HEK293T (cell line): ENCODE results near the gene KCNQ1OT1.

Source experiments
- CTCF ChIA-PET: fragments of 350-600 bp; formaldehyde crosslinking; extraction: SDS; loops from one replicate; lab custom pipeline; 2021; ENCODE audit warnings: antibody characterized with exemption, inconsistent platforms; lab: Yijun Ruan, JAX
- POLR2A ChIA-PET: fragments of 350-600 bp; formaldehyde crosslinking; extraction: SDS; loops from one replicate; lab custom pipeline; 2020; ENCODE audit warnings: antibody characterized with exemption, inconsistent platforms; lab: Yijun Ruan, JAX
- DNase-seq: peaks from one replicate; pipeline ENCODE4 v3.0.0; 2012; ENCODE audit warnings: mixed read lengths; ENCODE audit errors: extremely low spot score
- ARNT ChIP-seq: fragments of 450-650 bp; IDR thresholded peaks from 2 replicates; pipeline ENCODE4 v1.6.1; 2017; ENCODE audit warnings: mild to moderate bottlenecking
- BHLHE40 ChIP-seq: fragments of 450-650 bp; IDR thresholded peaks from 2 replicates; pipeline ENCODE4 v1.6.1; 2016; ENCODE audit warnings: mild to moderate bottlenecking, moderate library complexity, borderline replicate concordance
- CTBP1 ChIP-seq: fragments of 450-650 bp; IDR thresholded peaks from 2 replicates; pipeline ENCODE4 v1.6.1; 2016; ENCODE audit warnings: borderline replicate concordance
- ELF4 ChIP-seq: fragments of 450-650 bp; IDR thresholded peaks from 2 replicates; pipeline ENCODE4 v1.6.1; 2017; ENCODE audit warnings: antibody characterized with exemption
- FOXA1 ChIP-seq: fragments of 450-650 bp; IDR thresholded peaks from 2 replicates; pipeline ENCODE4 v1.6.1; 2016; ENCODE audit warnings: mild to moderate bottlenecking
- FOXK2 ChIP-seq: fragments of 450-650 bp; IDR thresholded peaks from 2 replicates; pipeline ENCODE4 v1.6.1; 2016; ENCODE audit warnings: mild to moderate bottlenecking
- FOXM1 ChIP-seq: fragments of 450-650 bp; IDR thresholded peaks from 2 replicates; pipeline ENCODE4 v1.6.1; 2017; ENCODE audit warnings: mild to moderate bottlenecking, borderline replicate concordance
- HDGF ChIP-seq: fragments of 450-650 bp; IDR thresholded peaks from 2 replicates; pipeline ENCODE4 v1.6.1; 2017; ENCODE audit warnings: antibody characterized with exemption, borderline replicate concordance
- L3MBTL2 ChIP-seq: fragments of 450-650 bp; conservative IDR thresholded peaks from 2 replicates; pipeline ENCODE4 v1.6.1; 2016; ENCODE audit warnings: mild to moderate bottlenecking
- LEF1 ChIP-seq: fragments of 450-650 bp; IDR thresholded peaks from 2 replicates; pipeline ENCODE4 v1.6.1; 2017; ENCODE audit warnings: mild to moderate bottlenecking, borderline replicate concordance
- NFRKB ChIP-seq: fragments of 450-650 bp; IDR thresholded peaks from 2 replicates; pipeline ENCODE4 v1.6.1; 2016; ENCODE audit warnings: mild to moderate bottlenecking, moderate library complexity
- SP1 ChIP-seq: fragments of 450-650 bp; IDR thresholded peaks from 2 replicates; pipeline ENCODE4 v1.6.1; 2017
- SUZ12 ChIP-seq: fragments of 450-650 bp; IDR thresholded peaks from 2 replicates; pipeline ENCODE4 v1.6.1; 2016; ENCODE audit warnings: mild to moderate bottlenecking
- TARDBP ChIP-seq: fragments of 450-650 bp; IDR thresholded peaks from 2 replicates; pipeline ENCODE4 v1.6.1; 2016
- ZNF384 ChIP-seq: fragments of 450-650 bp; IDR thresholded peaks from 2 replicates; pipeline ENCODE4 v1.6.1; 2016
- TF ChIP-seq, protein P1 (sequence below): fragments of 450-650 bp; IDR thresholded peaks from 2 replicates; pipeline ENCODE4 v1.6.1; 2016

KCNQ1OT1 gene

DNA sequence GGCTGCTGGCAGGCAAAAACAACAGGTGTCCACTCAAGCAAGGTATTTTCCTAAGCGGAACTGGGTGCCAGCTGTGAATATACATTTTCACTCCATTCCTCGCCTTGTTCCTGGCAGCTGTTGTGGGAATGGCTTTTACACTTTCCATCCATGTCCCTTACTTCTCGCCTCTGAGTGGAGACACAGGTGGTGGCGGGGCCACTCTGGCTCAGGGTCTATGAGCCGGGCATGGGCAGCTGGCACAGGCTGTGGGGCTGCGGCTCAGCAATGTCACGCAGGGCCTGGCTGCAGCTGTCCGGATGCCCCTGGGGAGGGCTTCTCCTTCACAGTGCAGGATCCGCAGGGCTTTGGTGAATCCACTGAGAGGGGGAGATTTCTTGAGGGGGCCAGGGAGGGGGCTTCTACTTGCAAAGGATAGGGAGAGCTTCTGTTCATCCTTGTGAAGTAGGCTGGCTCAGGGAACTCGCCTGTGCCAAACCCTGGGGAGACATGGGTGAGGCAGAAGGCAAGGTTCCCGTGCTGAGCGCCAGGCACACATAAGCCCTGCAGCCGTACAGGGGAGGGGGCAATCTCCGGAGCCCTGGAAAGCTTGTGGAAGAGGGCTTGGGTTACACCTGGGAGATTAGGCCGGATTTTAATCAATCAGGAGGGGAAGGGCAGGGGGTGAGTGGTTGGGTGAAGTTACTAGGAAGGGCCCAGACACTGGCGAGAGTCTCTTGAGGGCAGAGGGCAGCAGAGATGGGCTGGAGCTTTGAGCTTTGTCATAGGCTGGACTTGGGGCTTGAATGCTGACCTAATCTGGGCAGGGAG, 45.7 kb downstream of the KCNQ1OT1 start:
- TF ChIP-seq SUZ12 (no peak), FOXA1 (no peak), ZNF384 (no peak), ELF4 (no peak), FOXK2 (no peak), NFRKB (no peak), CTBP1 (no peak), HDGF (no peak), LEF1 (no peak), ARNT (no peak), L3MBTL2 (no peak), SP1 (no peak), BHLHE40 (no peak)
- TF ChIP-seq, protein P1, sequence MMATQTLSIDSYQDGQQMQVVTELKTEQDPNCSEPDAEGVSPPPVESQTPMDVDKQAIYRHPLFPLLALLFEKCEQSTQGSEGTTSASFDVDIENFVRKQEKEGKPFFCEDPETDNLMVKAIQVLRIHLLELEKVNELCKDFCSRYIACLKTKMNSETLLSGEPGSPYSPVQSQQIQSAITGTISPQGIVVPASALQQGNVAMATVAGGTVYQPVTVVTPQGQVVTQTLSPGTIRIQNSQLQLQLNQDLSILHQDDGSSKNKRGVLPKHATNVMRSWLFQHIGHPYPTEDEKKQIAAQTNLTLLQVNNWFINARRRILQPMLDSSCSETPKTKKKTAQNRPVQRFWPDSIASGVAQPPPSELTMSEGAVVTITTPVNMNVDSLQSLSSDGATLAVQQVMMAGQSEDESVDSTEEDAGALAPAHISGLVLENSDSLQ, result no peak
- POLR2A ChIA-PET, result no interaction called here
- CTCF ChIA-PET, result interaction anchor here (0.6 kb wide), 1 partner anchor 146 kb away, joined by 5 read pairs; no protein-coding TSS in a partner anchor
- DNase-seq, result peak; percentile 6

DNA sequence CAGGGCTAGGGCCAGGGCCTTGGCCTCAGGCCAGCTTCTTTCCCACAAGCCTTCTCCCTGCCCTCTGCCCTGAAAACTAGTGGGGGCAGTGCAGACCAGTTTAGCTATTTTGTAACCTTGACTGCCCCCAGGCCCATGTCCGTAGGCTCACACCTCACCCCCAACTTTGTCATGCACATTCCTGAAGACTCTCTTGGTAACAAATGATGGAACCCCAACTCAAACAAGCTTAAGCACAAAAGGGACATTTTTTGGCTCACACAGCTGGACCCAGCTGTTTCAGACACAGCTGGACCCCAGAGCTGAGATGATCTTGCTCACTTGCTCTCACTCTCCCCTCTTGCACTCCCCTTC, 46.6 kb downstream of the KCNQ1OT1 start:
- no peak for TF ChIP-seq ARNT
- no peak for TF ChIP-seq ELF4
- TF ChIP-seq FOXK2, result no peak
- TF ChIP-seq L3MBTL2, result no peak
- no peak for TF ChIP-seq FOXM1
- TF ChIP-seq TARDBP, result no peak
- no peak for TF ChIP-seq NFRKB
- TF ChIP-seq BHLHE40, result no peak
- TF ChIP-seq, protein P1, result no peak
- TF ChIP-seq LEF1, result no peak
- TF ChIP-seq SP1, result no peak
- TF ChIP-seq CTBP1, result no peak
- no peak for TF ChIP-seq HDGF
- no peak for TF ChIP-seq ZNF384
- CTCF ChIA-PET, result interaction anchor here (0.6 kb wide), 1 partner anchor 145 kb away, joined by 5 read pairs; no protein-coding TSS in a partner anchor
- POLR2A ChIA-PET, result no interaction called here
- DNase-seq, result no peak

DNA sequence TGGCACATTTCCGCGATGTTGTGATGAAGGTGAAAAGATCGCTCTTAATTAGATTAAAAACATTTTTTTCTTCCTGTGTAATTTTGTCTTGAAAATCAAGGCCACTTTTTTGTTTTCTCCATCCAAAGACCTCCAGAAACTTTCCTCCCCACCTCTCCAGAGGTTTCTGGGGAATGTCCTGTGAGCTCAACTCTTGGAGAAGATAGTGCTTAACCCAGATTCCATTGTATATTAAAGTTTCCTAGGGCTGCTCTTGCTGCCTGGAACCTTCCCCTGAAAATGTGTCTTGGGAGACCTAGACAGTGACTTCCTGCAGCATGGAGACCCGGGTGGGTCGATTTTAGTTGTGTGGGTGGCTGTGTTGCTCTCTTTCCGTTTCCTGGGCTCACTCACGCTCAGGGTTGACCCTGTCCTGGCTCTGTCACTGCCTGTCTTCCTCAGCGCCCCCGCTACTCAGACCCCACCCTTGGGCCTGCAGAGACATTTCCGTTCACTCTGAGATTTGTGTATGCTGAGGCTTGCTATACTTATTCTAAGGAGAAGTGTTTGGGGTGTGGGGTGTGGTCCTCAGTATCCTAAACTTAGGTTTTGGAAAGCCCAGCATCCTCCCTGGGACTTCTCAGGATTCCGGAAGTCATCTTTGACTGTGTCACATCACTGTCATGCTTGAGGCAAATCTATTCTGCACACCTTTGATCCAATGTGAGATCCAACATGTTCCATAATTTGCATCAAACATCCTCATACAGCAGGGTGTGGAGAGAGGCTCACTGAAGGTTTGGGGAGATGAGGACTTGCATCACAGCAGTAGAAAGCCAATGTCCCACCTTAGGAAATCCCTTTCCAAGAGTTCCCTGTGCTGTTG, 47.2 kb downstream of the KCNQ1OT1 start:
- TF ChIP-seq L3MBTL2, result no peak
- TF ChIP-seq, protein P1, result no peak
- TF ChIP-seq ZNF384, result no peak
- TF ChIP-seq CTBP1, result no peak
- DNase-seq, result peak; percentile 3
- ChIA-PET CTCF (no interaction called here), POLR2A (no interaction called here)

DNA sequence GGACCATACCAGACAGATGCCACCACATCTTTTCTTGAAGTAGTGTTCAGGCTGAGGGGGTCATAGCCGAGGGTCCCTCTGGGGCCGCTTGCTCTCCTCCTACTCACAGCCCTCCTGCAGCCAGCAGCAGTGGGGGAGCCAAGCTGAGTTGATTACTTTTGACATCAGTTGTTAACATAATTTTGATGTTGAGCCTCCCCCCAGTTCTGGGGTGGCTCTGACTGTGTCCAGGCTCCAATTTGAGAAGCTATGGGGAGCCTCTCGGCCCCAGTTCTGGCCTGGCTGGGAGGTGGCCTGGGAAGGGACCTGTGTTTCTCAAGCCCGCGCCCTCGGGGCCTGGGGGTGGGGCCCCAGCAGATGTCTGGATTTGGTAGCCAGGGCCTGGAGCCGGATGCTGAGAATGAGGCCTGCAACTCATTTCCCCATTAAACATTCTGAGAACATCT, 47.9 kb downstream of the KCNQ1OT1 start:
- CTCF ChIA-PET, result no interaction called here
- no peak for TF ChIP-seq SP1
- TF ChIP-seq ELF4, result no peak
- no peak for TF ChIP-seq BHLHE40
- TF ChIP-seq SUZ12, result no peak
- no peak for TF ChIP-seq FOXM1
- no peak for TF ChIP-seq FOXA1
- TF ChIP-seq FOXK2, result no peak
- no peak for TF ChIP-seq L3MBTL2
- TF ChIP-seq ARNT, result no peak
- no peak for TF ChIP-seq HDGF
- TF ChIP-seq, protein P1, result no peak
- TF ChIP-seq CTBP1, result no peak
- TF ChIP-seq TARDBP, result no peak
- TF ChIP-seq NFRKB, result no peak
- no peak for TF ChIP-seq LEF1
- POLR2A ChIA-PET, result no interaction called here
- DNase-seq, result peak; percentile 2

DNA sequence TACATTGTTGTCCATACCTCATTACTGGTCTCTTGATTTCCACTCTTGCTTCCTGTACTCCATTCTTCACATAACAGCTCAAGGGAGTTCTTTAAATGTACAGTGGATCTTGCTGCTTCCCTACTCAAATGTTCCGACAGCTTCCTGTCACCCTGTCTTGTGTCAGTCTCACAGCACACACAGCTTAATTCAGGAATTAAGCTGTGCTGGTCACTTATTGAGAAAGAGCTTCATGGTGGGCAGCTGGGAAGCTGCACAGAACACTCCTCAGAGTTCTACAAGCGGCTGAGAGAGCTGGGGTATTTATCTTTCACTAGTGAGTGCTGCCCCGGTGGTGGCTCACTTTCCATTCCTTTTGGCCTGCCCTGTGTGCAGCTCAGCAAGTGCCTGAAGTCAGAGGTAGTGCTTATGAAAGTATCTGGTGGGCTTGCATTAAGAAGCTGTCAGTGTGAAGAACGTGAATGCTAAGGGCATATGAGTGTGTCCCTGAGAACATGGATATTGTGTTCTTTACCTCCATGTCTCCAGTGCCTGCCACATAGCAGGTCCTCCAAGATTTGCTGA, 48.7 kb downstream of the KCNQ1OT1 start:
- POLR2A ChIA-PET, result no interaction called here
- CTCF ChIA-PET, result no interaction called here
- TF ChIP-seq FOXK2, result no peak
- TF ChIP-seq BHLHE40, result no peak
- TF ChIP-seq ELF4, result no peak
- TF ChIP-seq, protein P1, result no peak
- no peak for TF ChIP-seq CTBP1
- no peak for TF ChIP-seq TARDBP
- TF ChIP-seq HDGF, result no peak
- no peak for TF ChIP-seq LEF1
- peak; percentile 1 for DNase-seq
